Endothelial cell of umbilical vein (primary cell): Measurements from ENCODE around the gene PCDHA9. TPM values are rescaled to one million over a fixed set of nuclear protein-coding genes. Genes with fewer than 3 reads are reported as not detected.
"Not testable (repeated sequence)": the region's sequence is repeated elsewhere in the genome, so short reads cannot be mapped to it uniquely, and the experiment has no call there.

Experiments used
- BruUV-seq: library from RNA; stranded (reverse); fragments of 400-500 nt; replicated peaks from 2 replicates; lab custom pipeline; 2021; lab: Mats Ljungman, UMichigan
- CTCF ChIA-PET: fragments of 300-600, 350-600 bp; sonication (Branson Sonifier 250); formaldehyde crosslinking; loops from one replicate; lab custom pipeline; 2021; ENCODE audit warnings: antibody characterized with exemption, inconsistent platforms; lab: Charles Lee
- POLR2A ChIA-PET: fragments of 300-600, 350-600 bp; sonication (Branson Sonifier 250); formaldehyde crosslinking; loops from one replicate; lab custom pipeline; 2021; ENCODE audit warnings: antibody characterized with exemption, inconsistent platforms; lab: Charles Lee
- DNase-seq: peaks from one replicate; pipeline ENCODE4 v3.0.0-alpha.2; 2011; ENCODE audit warnings: low read depth, low spot score
- FAIRE-seq: peaks from 2 replicates; lab custom pipeline; 2011; peaks lifted over from hg19 to GRCh38; lab: Jason Lieb, UNC
- H2AFZ ChIP-seq: 2 replicates; pipeline ENCODE4 v1.6.0; 2012; ENCODE audit warnings: low read depth, low read length, control low read depth, inconsistent platforms
- H3K27ac ChIP-seq: 2 replicates; pipeline ENCODE4 v1.5.1; 2011; ENCODE audit warnings: low read depth, mild to moderate bottlenecking, control low read depth, low read length, moderate library complexity; ENCODE audit not compliant: insufficient read depth
- H3K27me3 ChIP-seq, 2 experiments: 2 replicates each; pipeline versions ENCODE4 v1.6.0 to v1.6.1; 2011; ENCODE audit warnings: low read length in 2 of 2, mixed read lengths in 1 of 2; ENCODE audit not compliant: control insufficient read depth in 2 of 2, insufficient read depth in 2 of 2
- H3K36me3 ChIP-seq, 2 experiments: 2 replicates in 1 of 2; 3 replicates in 1 of 2; pipeline ENCODE4 v1.5.1; 2011; ENCODE audit warnings: low read length in 2 of 2, mild to moderate bottlenecking in 1 of 2, moderate library complexity in 1 of 2; ENCODE audit not compliant: control insufficient read depth in 2 of 2, insufficient read depth in 2 of 2; ENCODE audit errors: extremely low read depth in 1 of 2
- H3K4me1 ChIP-seq: 3 replicates; pipeline ENCODE4 v1.5.1; 2011; ENCODE audit warnings: mild to moderate bottlenecking, low read length; ENCODE audit not compliant: control insufficient read depth, insufficient read depth; ENCODE audit errors: extremely low read depth
- H3K4me2 ChIP-seq: 2 replicates; pipeline ENCODE4 v1.6.1; 2011; ENCODE audit warnings: low read length, control low read depth, mixed read lengths; ENCODE audit not compliant: insufficient read depth
- H3K4me3 ChIP-seq, 3 experiments: fragments of 200-600 bp in 1 of 3; sonication (generic), shearing (Covaris generic) in 1 of 3; replicated peaks in 1 of 3; 2 replicates each; pipeline ENCODE4 v1.5.1; 2011 to 2016; ENCODE audit warnings: control low read depth in 3 of 3, low read length in 3 of 3, mild to moderate bottlenecking in 2 of 3, inconsistent platforms in 1 of 3, low read depth in 1 of 3, moderate library complexity in 1 of 3; ENCODE audit not compliant: insufficient read depth in 1 of 3
- H3K79me2 ChIP-seq: 2 replicates; pipeline ENCODE4 v1.6.0; 2012; ENCODE audit warnings: low read length, inconsistent platforms; ENCODE audit not compliant: control insufficient read depth, insufficient read depth
- H3K9ac ChIP-seq: replicated peaks from 2 replicates; pipeline ENCODE3; 2011; ENCODE audit warnings: low read length, control low read depth; ENCODE audit not compliant: insufficient read depth; ENCODE audit errors: extremely low read depth
- H3K9me1 ChIP-seq: replicated peaks from 3 replicates; pipeline ENCODE4 v1.6.0; 2011; ENCODE audit warnings: mild to moderate bottlenecking, low read length; ENCODE audit not compliant: control insufficient read depth, insufficient read depth; ENCODE audit errors: extremely low read depth
- H3K9me3 ChIP-seq: replicated peaks from 2 replicates; pipeline ENCODE4 v1.5.1; 2012; ENCODE audit warnings: low read length, inconsistent platforms; ENCODE audit not compliant: control insufficient read depth, insufficient read depth
- H4K20me1 ChIP-seq: replicated peaks from 2 replicates; pipeline ENCODE3; 2011; ENCODE audit warnings: mild to moderate bottlenecking, low read length; ENCODE audit not compliant: control insufficient read depth, insufficient read depth; ENCODE audit errors: extremely low read depth
- CTCF ChIP-seq, 2 donors: IDR thresholded peaks; 1 replicate in 1 of 2; 2 replicates in 1 of 2; pipeline ENCODE4 v1.5.1; 2011; ENCODE audit warnings: low read length in 2 of 2, mild to moderate bottlenecking in 2 of 2, moderate library complexity in 2 of 2, control low read depth in 1 of 2, inconsistent platforms in 1 of 2, low read depth in 1 of 2; ENCODE audit not compliant: insufficient read depth in 1 of 2; ENCODE audit errors: extremely low read depth in 1 of 2
- EZH2 ChIP-seq: IDR thresholded peaks from 2 replicates; pipeline ENCODE4 v1.6.1; 2012; ENCODE audit warnings: borderline replicate concordance, low read depth, mild to moderate bottlenecking, moderate library complexity, low read length, inconsistent platforms; ENCODE audit not compliant: severe bottlenecking
- FOS ChIP-seq: IDR thresholded peaks from 2 replicates; pipeline ENCODE4 v1.6.1; 2011; ENCODE audit warnings: mild to moderate bottlenecking, low read length, moderate library complexity, borderline replicate concordance; ENCODE audit not compliant: insufficient read depth
- GATA2 ChIP-seq: IDR thresholded peaks from 2 replicates; pipeline ENCODE4 v1.7.0; 2011; ENCODE audit warnings: low read depth, mild to moderate bottlenecking, moderate library complexity, mixed read lengths, low read length; ENCODE audit not compliant: insufficient read length, insufficient read depth
- JUN ChIP-seq: IDR thresholded peaks from 2 replicates; pipeline ENCODE4 v1.6.1; 2011; ENCODE audit warnings: borderline replicate concordance, low read depth; ENCODE audit not compliant: insufficient read length, insufficient read depth
- MAX ChIP-seq: IDR thresholded peaks from 2 replicates; pipeline ENCODE4 v1.6.1; 2011; ENCODE audit not compliant: insufficient read depth, insufficient read length
- MYC ChIP-seq: IDR thresholded peaks from one replicate; pipeline ENCODE4 v1.6.1; 2011; ENCODE audit warnings: mild to moderate bottlenecking, low read depth, low read length
- POLR2A ChIP-seq: IDR thresholded peaks from 2 replicates; pipeline ENCODE4 v1.6.1; 2012; ENCODE audit warnings: low read depth, mild to moderate bottlenecking, control low read depth, low read length
- POLR2AphosphoS5 ChIP-seq: IDR thresholded peaks from 2 replicates; pipeline ENCODE4 v1.6.1; 2012; ENCODE audit warnings: low read depth, mild to moderate bottlenecking, control low read depth, low read length, moderate library complexity; ENCODE audit not compliant: insufficient read depth
- dilution Hi-C: fragments of 300-500 bp; cut with MboI; formaldehyde crosslinking; loops from one replicate; pipeline ENCODE4 v1.15.0; 2019; ENCODE audit warnings: low sequenced_read_pairs; ENCODE audit not compliant: extremely low pct_ligation_motif_present
- intact Hi-C: fragments of 100-400 bp; cut with micrococcal nuclease; formaldehyde crosslinking; loops from one replicate; pipeline ENCODE4 v1.10.0; 2022
- polyA plus RNA-seq, 4 experiments: library from polyadenylated mRNA; depleted of rRNA in 3 of 4; stranded (reverse) in 3 of 4; unstranded in 1 of 4; fragments of >200 nt; gene quantifications; 2 replicates each; pipeline versions ENCODE4 v1.2.1 to v1.2.3, GENCODE V29; 2011 to 2012; ENCODE audit warnings: missing spikeins in 1 of 4
- total RNA-seq: library from RNA; stranded (reverse); gene quantifications from 2 replicates; pipeline ENCODE4 v1.2.3, GENCODE V29; 2021

Gene PCDHA9
- total and polyA plus RNA-seq, 2 donors (not counting 3 experiments of a cell fraction or from before 2014, with no cell fraction given): not detected

GRCh38 chr5:140822969-140823368, 25.2 kb upstream of the PCDHA9 start:
- intact Hi-C loops: loop anchor here (1.0 kb wide), 1 partner anchor 218 kb away; no protein-coding TSS in a partner anchor
- H3K27me3 ChIP-seq, H3K9ac ChIP-seq, DNase-seq, H4K20me1 ChIP-seq, H3K4me2 ChIP-seq, H3K79me2 ChIP-seq, H3K9me3 ChIP-seq, H3K9me1 ChIP-seq, H2AFZ ChIP-seq, H3K36me3 ChIP-seq, H3K27ac ChIP-seq, H3K4me1 ChIP-seq, dilution Hi-C loops, CTCF ChIA-PET, H3K4me3 ChIP-seq, FAIRE-seq, BruUV-seq, POLR2A ChIA-PET: not testable (repeated sequence)

GRCh38 chr5:140823475-140823874, 24.7 kb upstream of the PCDHA9 start:
- H3K4me3 ChIP-seq: no peak overlapping the region
- dilution Hi-C loops (no loop called here), intact Hi-C loops (no loop called here)
- no peak for TF ChIP-seq POLR2A
- no peak for TF ChIP-seq MAX
- no peak for TF ChIP-seq GATA2
- TF ChIP-seq JUN: no peak
- no peak for TF ChIP-seq CTCF (IDR thresholded peaks at IDR 0.05; ENCODE audit: extremely low read depth in 1 of 2, insufficient read depth in 1 of 2, low read depth in 1 of 2, low read length in 2 of 2)
- TF ChIP-seq FOS: no peak
- no peak for TF ChIP-seq POLR2AphosphoS5
- TF ChIP-seq EZH2: no peak
- TF ChIP-seq MYC: no peak
- H3K36me3 ChIP-seq: no peaks in the 10 kb centered on the region
- no peaks in the 10 kb centered on the region for H3K27me3 ChIP-seq
- H2AFZ ChIP-seq: no peak overlapping the region
- BruUV-seq: no TSS peak
- CTCF ChIA-PET: no interaction called here
- no peaks in the 10 kb centered on the region for H3K9me3 ChIP-seq
- H4K20me1 ChIP-seq: no peaks in the 10 kb centered on the region
- H3K27ac ChIP-seq: no peak overlapping the region
- no peaks in the 10 kb centered on the region for H3K4me1 ChIP-seq
- H3K79me2 ChIP-seq: no peaks in the 10 kb centered on the region
- no peak overlapping the region for H3K4me2 ChIP-seq
- POLR2A ChIA-PET: no interaction called here
- H3K9ac ChIP-seq: no peak overlapping the region
- DNase-seq (no peak), FAIRE-seq (no peak)
- no peaks in the 10 kb centered on the region for H3K9me1 ChIP-seq
